OCI-LY7 (cell line): ENCODE measurements around the gene RAB40C.

Source experiments
- CTCF ChIP-seq: fragments of 200-600 bp; sonication (generic); conservative IDR thresholded peaks from 2 replicates; pipeline ENCODE4 v1.5.1; 2014; ENCODE audit warnings: mild to moderate bottlenecking, antibody characterized with exemption, low read length, moderate library complexity, mixed read lengths
- EZH2phosphoT487 ChIP-seq: fragments of 200-600 bp; sonication (generic); IDR thresholded peaks from 2 replicates; pipeline ENCODE4 v1.6.1; 2018; ENCODE audit warnings: low read depth, borderline replicate concordance, mild to moderate bottlenecking, mixed run types, antibody characterized with exemption, low read length, moderate library complexity, mixed read lengths

GRCh38 chr16:658679-659571, 69.1 kb downstream of the RAB40C start:
- no peak for TF ChIP-seq CTCF
- TF ChIP-seq EZH2phosphoT487: no peak
